HepG2 (cell line): Measurements from ENCODE around the gene TMCC1. TPM values are rescaled to one million over a fixed set of nuclear protein-coding genes. Genes with fewer than 3 reads are reported as not detected.
A peak's percentile ranks its signal among the peaks of the same experiment; 100 is the strongest.

ENCODE experiments used
- ATAC-seq: fragments of 200-7000 bp; cut with Tn5 transposase; 3 replicates; pipeline ENCODE4 v1.9.1; 2020; ENCODE audit warnings: mild to moderate bottlenecking, moderate library complexity
- BruUV-seq: library from RNA; stranded (reverse); fragments of 400-500 nt; replicated peaks from 2 replicates; lab custom pipeline; 2021; lab: Mats Ljungman, UMichigan
- CTCF ChIA-PET: fragments of 300-600 bp; formaldehyde crosslinking; extraction: SDS; loops from one replicate; lab custom pipeline; 2021; ENCODE audit warnings: low total read pairs, inconsistent platforms, low intra/inter-chr PET ratio; lab: Yijun Ruan, JAX
- POLR2A ChIA-PET: fragments of 350-600 bp; sonication (Branson Sonifier 250); formaldehyde crosslinking; loops from one replicate; lab custom pipeline; 2020; ENCODE audit warnings: antibody characterized with exemption, inconsistent platforms; lab: Yijun Ruan, JAX
- DNase-seq: peaks from one replicate; pipeline ENCODE4 v3.0.0-alpha.2; 2015; ENCODE audit warnings: low spot score
- FAIRE-seq: peaks from 3 replicates; lab custom pipeline; 2011; peaks lifted over from hg19 to GRCh38; lab: Jason Lieb, UNC
- H2AFZ ChIP-seq: one replicate; pipeline ENCODE4 v1.6.1; 2011; ENCODE audit warnings: low read length, inconsistent platforms
- H3K27ac ChIP-seq: fragments of 300-600 bp; 3 replicates; pipeline ENCODE4 v1.8.0; 2011; ENCODE audit warnings: mixed run types, mild to moderate bottlenecking, mixed read lengths, low read length, inconsistent platforms; ENCODE audit not compliant: insufficient read depth; ENCODE audit errors: extremely low read length
- H3K27me3 ChIP-seq, 2 experiments: fragments of 200-600 bp in 1 of 2; 2 replicates in 1 of 2; 3 replicates in 1 of 2; pipeline versions ENCODE4 v1.6.0 to v1.8.0; 2011; ENCODE audit warnings: low read length in 2 of 2, mild to moderate bottlenecking in 2 of 2, moderate library complexity in 2 of 2, inconsistent platforms in 1 of 2; ENCODE audit not compliant: insufficient read depth in 2 of 2, control insufficient read depth in 1 of 2
- H3K36me3 ChIP-seq, 2 experiments: fragments of 200-600 bp in 1 of 2; replicated peaks in 1 of 2; 2 replicates in 1 of 2; 3 replicates in 1 of 2; pipeline versions ENCODE4 v1.5.1 to v1.8.0; 2011; ENCODE audit warnings: low read length in 2 of 2, inconsistent platforms in 1 of 2; ENCODE audit not compliant: insufficient read depth in 2 of 2, control insufficient read depth in 1 of 2
- H3K4me1 ChIP-seq: 2 replicates; pipeline ENCODE4 v1.5.1; 2012; ENCODE audit warnings: low read length, inconsistent platforms; ENCODE audit not compliant: insufficient read depth
- H3K4me2 ChIP-seq: 2 replicates; pipeline ENCODE4 v1.6.0; 2011; ENCODE audit warnings: low read depth, low read length, inconsistent platforms
- H3K4me3 ChIP-seq, 3 experiments: fragments of 200-600 bp in 1 of 3; sonication (generic), shearing (Covaris generic) in 1 of 3; replicated peaks in 1 of 3; 2 replicates each; pipeline ENCODE4 v1.5.1; 2011 to 2016; ENCODE audit warnings: low read length in 3 of 3, inconsistent platforms in 2 of 3, low read depth in 2 of 3, mild to moderate bottlenecking in 2 of 3, control low read depth in 1 of 3, mixed read lengths in 1 of 3; ENCODE audit not compliant: insufficient read depth in 1 of 3
- H3K79me2 ChIP-seq: one replicate; pipeline ENCODE4 v1.6.1; 2011; ENCODE audit warnings: low read length, inconsistent platforms; ENCODE audit not compliant: insufficient read depth
- H3K9ac ChIP-seq: 2 replicates; pipeline ENCODE4 v1.6.0; 2011; ENCODE audit warnings: mild to moderate bottlenecking, low read depth, low read length, inconsistent platforms; ENCODE audit not compliant: insufficient read depth
- H3K9me3 ChIP-seq: 2 replicates; pipeline ENCODE4 v1.5.1; 2012; ENCODE audit warnings: mild to moderate bottlenecking, low read length
- H4K20me1 ChIP-seq: 2 replicates; pipeline ENCODE4 v1.6.0; 2011; ENCODE audit warnings: inconsistent platforms, mild to moderate bottlenecking, low read length, moderate library complexity; ENCODE audit not compliant: insufficient read depth
- CEBPZ ChIP-seq: IDR thresholded peaks from 2 replicates; pipeline ENCODE4 v1.6.1; 2012; ENCODE audit warnings: low read length, improper control_type of control experiment
- FOXO1 ChIP-seq: sonication (generic); formaldehyde crosslinking; IDR thresholded peaks from 2 replicates; pipeline ENCODE4 v1.4.0; 2020; ENCODE audit warnings: missing genetic modification reagents
- HINFP ChIP-seq: sonication (generic); formaldehyde crosslinking; IDR thresholded peaks from 2 replicates; pipeline ENCODE4 v1.4.0; 2020; ENCODE audit warnings: low read depth, mild to moderate bottlenecking, missing genetic modification reagents
- KAT2B ChIP-seq: fragments of 150-350 bp; IDR thresholded peaks from 2 replicates; pipeline ENCODE4 v1.6.1; 2014; ENCODE audit warnings: low read depth, low read length, borderline replicate concordance
- NCOA2 ChIP-seq: sonication (generic); formaldehyde crosslinking; IDR thresholded peaks from 2 replicates; pipeline ENCODE4 v1.8.0; 2022; ENCODE audit warnings: inconsistent platforms
- NFKBIZ ChIP-seq: IDR thresholded peaks from 2 replicates; pipeline ENCODE4 v1.6.1; 2018; ENCODE audit warnings: missing genetic modification reagents, missing compliant biosample characterization
- REL ChIP-seq: sonication (generic); formaldehyde crosslinking; conservative IDR thresholded peaks from 2 replicates; pipeline ENCODE4 v1.8.0; 2022; ENCODE audit warnings: mild to moderate bottlenecking, missing genetic modification reagents, moderate library complexity
- RFX5 ChIP-seq: IDR thresholded peaks from 2 replicates; pipeline ENCODE4 v1.6.1; 2011; ENCODE audit warnings: low read depth, low read length, improper control_type of control experiment
- RXRA ChIP-seq: sonication (generic); formaldehyde crosslinking; IDR thresholded peaks from 2 replicates; pipeline ENCODE4 v1.5.1; 2020; ENCODE audit warnings: missing genetic modification reagents
- TARDBP ChIP-seq: sonication (generic); formaldehyde crosslinking; IDR thresholded peaks from 2 replicates; pipeline ENCODE4 v1.8.0; 2022; ENCODE audit warnings: mild to moderate bottlenecking, missing genetic modification reagents
- ZGPAT ChIP-seq: IDR thresholded peaks from 2 replicates; pipeline ENCODE4 v1.6.1; 2016; ENCODE audit warnings: mild to moderate bottlenecking
- ZNF205 ChIP-seq: IDR thresholded peaks from 2 replicates; pipeline ENCODE4 v1.6.1; 2018; ENCODE audit warnings: missing biosample characterization, missing genetic modification reagents
- ZNF367 ChIP-seq: sonication (generic); formaldehyde crosslinking; IDR thresholded peaks from 2 replicates; pipeline ENCODE4 v1.4.0; 2020; ENCODE audit warnings: missing genetic modification reagents, borderline replicate concordance
- ZNF569 ChIP-seq: sonication (generic); formaldehyde crosslinking; IDR thresholded peaks from 2 replicates; pipeline ENCODE4 v1.5.0; 2020; ENCODE audit warnings: mild to moderate bottlenecking, missing genetic modification reagents, moderate library complexity, borderline replicate concordance
- ZNF761 ChIP-seq: sonication (generic); formaldehyde crosslinking; conservative IDR thresholded peaks from 2 replicates; pipeline ENCODE4 v1.4.0; 2020; ENCODE audit warnings: mild to moderate bottlenecking, missing genetic modification reagents
- WGBS: methylation state at CpG from one replicate; pipeline ENCODE4 v1.1.6; 2017; ENCODE audit warnings: low lambda C conversion rate; 5-methylcytosine and 5-hydroxymethylcytosine counted together
- in situ Hi-C: cut with HindIII; loops from 2 replicates; pipeline ENCODE4 v1.10.0; 2017; ENCODE audit warnings: low pct_unique_long_range_greater_than_20kb; ENCODE audit not compliant: extremely low pct_ligation_motif_present
- intact Hi-C: fragments of 100-400 bp; cut with micrococcal nuclease; formaldehyde crosslinking; loops from one replicate; pipeline ENCODE4 v1.10.0; 2022; ENCODE audit not compliant: unreplicated experiment
- polyA plus RNA-seq, 8 experiments: library from polyadenylated mRNA; depleted of rRNA in 3 of 8; stranded (reverse) in 7 of 8; unstranded in 1 of 8; fragments of >200 nt; fragmentation: Illumina TruSeq in 4 of 8; extraction: Trizol in 4 of 8; gene quantifications; 2 replicates each; pipeline versions ENCODE4 v1.2.1 to v1.2.3, GENCODE V29; 2011 to 2016; ENCODE audit warnings: low read depth in 4 of 8, missing spikeins in 1 of 8, mixed read lengths in 1 of 8; ENCODE audit not compliant: insufficient read depth in 1 of 8
- total RNA-seq, 5 experiments: library from RNA; depleted of rRNA; stranded (reverse); fragments of >200 nt; fragmentation: Illumina TruSeq; extraction: Trizol; gene quantifications; 2 replicates each; pipeline ENCODE4 v1.2.3, GENCODE V29; 2016; ENCODE audit warnings: low read depth in 1 of 5

TMCC1 gene
- total and polyA plus RNA-seq, 2 of the 13 experiments (the other 11 are each of a cell fraction or from before 2014, with no cell fraction given): 12.1 to 264 TPM

DNA sequence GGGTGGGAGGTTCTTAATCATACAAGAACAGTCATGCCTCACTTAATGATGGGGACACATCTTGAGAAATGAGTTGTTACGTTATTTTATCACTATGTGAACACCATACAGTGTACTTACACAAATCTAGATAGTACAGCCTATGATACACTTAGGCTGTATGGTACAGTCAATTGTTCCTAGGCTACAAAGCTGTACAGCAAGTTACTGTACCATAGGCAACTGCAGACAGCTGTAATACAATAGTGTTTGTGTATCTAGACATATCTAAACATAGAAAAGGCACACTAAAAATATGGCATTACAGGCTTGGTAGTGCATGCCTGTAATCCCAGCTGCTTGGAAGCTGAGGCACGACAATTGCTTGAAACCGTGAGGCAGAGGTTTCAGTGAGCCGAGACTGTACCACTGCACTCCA, 231.3 kb downstream of the TMCC1 start (continued):
- TF ChIP-seq RFX5 (no peak), RXRA (CRISPR knock-in tag) (no peak), FOXO1 (CRISPR knock-in tag) (no peak)

GRCh38 chr3:129661766-129662165, 231.7 kb downstream of the TMCC1 start:
- BruUV-seq: no TSS peak
- peak overlapping the region; percentile 33 for H3K27ac ChIP-seq
- H3K27me3 ChIP-seq: no peaks in the 10 kb centered on the region
- no peak overlapping the region for H3K4me3 ChIP-seq
- FAIRE-seq (no peak), ATAC-seq (no peak), DNase-seq (no peak)
- peaks cover 1 to 4% of the 10 kb centered on the region in 2 experiments; a peak in 2 of 5 replicates for H3K36me3 ChIP-seq
- intact Hi-C loops (no loop called here), in situ Hi-C loops (no loop called here)
- peak overlapping the region; percentile 40 for H3K4me2 ChIP-seq
- H3K9ac ChIP-seq: 0 out of 2 replicates have a peak overlapping the region, but pooled peaks have one; percentile 3
- 82% methylated on average over 1 of the region's 1 CpG for whole genome bisulfite sequencing
- H3K9me3 ChIP-seq: no peaks in the 10 kb centered on the region
- H3K79me2 ChIP-seq: peaks cover 90% of the 10 kb centered on the region
- no peak overlapping the region for H2AFZ ChIP-seq
- no peak for TF ChIP-seq TARDBP (CRISPR knock-in tag)
- no peak for TF ChIP-seq NFKBIZ (CRISPR knock-in tag)
- TF ChIP-seq ZNF205 (CRISPR knock-in tag): no peak
- no peak for TF ChIP-seq ZNF761 (CRISPR knock-in tag)
- no peak for TF ChIP-seq NCOA2
- TF ChIP-seq REL (CRISPR knock-in tag): no peak
- no peak for TF ChIP-seq ZNF367 (CRISPR knock-in tag)
- TF ChIP-seq CEBPZ: no peak
- no peak for TF ChIP-seq ZNF569 (CRISPR knock-in tag)
- TF ChIP-seq ZGPAT (CRISPR knock-in tag): no peak
- no peak for TF ChIP-seq HINFP (CRISPR knock-in tag)
- no peak for TF ChIP-seq KAT2B
- ChIA-PET POLR2A (no interaction called here), CTCF (no interaction called here)
- peaks cover 97% of the 10 kb centered on the region for H3K4me1 ChIP-seq
- no peaks in the 10 kb centered on the region for H4K20me1 ChIP-seq
